ENCODE results near the gene MED15. TPM values are rescaled to one million over a fixed set of nuclear protein-coding genes. Genes with fewer than 3 reads are reported as not detected.

Gene MED15
- total and polyA plus RNA-seq, 2 of the 8 experiments (the other 6 are each of a cell fraction or from before 2014, with no cell fraction given), result 28.3 to 57.1 TPM

DNA sequence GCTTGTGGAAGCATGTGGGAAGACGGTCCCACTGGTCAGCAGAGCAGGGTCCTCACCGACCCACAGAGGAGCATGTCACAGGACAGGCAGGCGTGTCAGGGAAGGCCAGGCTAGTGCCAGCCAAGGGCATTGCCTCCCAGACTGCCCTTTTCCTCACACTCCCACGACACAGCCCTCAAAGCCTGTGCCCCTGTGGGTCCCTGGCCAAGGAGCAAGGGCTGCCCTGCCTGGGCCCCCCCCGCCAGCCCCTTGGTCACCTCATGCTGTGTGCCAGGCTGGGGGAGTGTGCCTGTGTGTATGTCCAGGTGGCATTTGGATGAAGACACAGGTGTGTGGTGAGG is 74.7 kb downstream of the MED15 start:
- 86% methylated on average over 5 of the region's 5 CpGs; no CpG with 5 or more reads in 1 of the 2 experiments for WGBS, 2 experiments (ENCODE audit: extremely low coverage in 1 of 2, insufficient coverage in 1 of 2, insufficient read length in 1 of 2, insufficient replicate concordance in 2 of 2, low coverage in 1 of 2, low lambda C conversion rate in 2 of 2, missing lambda C conversion rate in 1 of 2)
- Histone ChIP-seq H4K91ac (replicated peaks; ENCODE audit: insufficient read length, low read length) (no peak overlapping the region), H3K23ac (ENCODE audit: insufficient read length) (no peak overlapping the region), H2BK12ac (ENCODE audit: low read depth, low read length) (no peak overlapping the region), H3K27me3 (replicated peaks in 1 of 4; ENCODE audit: control insufficient read depth in 3 of 4, extremely low read depth in 1 of 4, insufficient read depth in 3 of 4, low read length in 3 of 4) (no peaks in the 10 kb centered on the region), H3K14ac (ENCODE audit: insufficient read length) (no peak overlapping the region), H3K36me3 (ENCODE audit: control insufficient read depth in 2 of 4, insufficient read depth in 4 of 4, low read length in 3 of 4) (peaks cover 10 to 26% (median 19%) of the 10 kb centered on the region in 4 experiments; a peak in 7 of 8 replicates), H3K4ac (replicated peaks; ENCODE audit: insufficient read length, low read depth, low read length) (no peak overlapping the region), H2AFZ (ENCODE audit: low read length) (no peak overlapping the region), H3K9ac (replicated peaks in 1 of 4; ENCODE audit: extremely low read depth in 1 of 4, low read depth in 3 of 4, low read length in 3 of 4) (no peak overlapping the region; a peak in 1 of 7 replicates), H3K79me1 (ENCODE audit: low read depth, low read length) (no peaks in the 10 kb centered on the region; the same call in 1 of the 2 replicates), H3K79me2 (ENCODE audit: control insufficient read depth in 1 of 2, insufficient read depth in 2 of 2, low read length in 2 of 2) (no peaks in the 10 kb centered on the region), H4K8ac (ENCODE audit: extremely low read depth, insufficient read depth, low read length) (0 out of 2 replicates have a peak overlapping the region, but pooled peaks have one; percentile 36), H3K4me2 (ENCODE audit: insufficient read depth in 1 of 2, low read depth in 2 of 2, low read length in 2 of 2) (no peak overlapping the region), H2AK5ac (ENCODE audit: low read depth, low read length) (no peak overlapping the region), H3K23me2 (ENCODE audit: low read depth, low read length) (no peaks in the 10 kb centered on the region), H3K4me1 (replicated peaks in 1 of 4; ENCODE audit: control insufficient read depth in 3 of 4, insufficient read depth in 4 of 4, low read length in 3 of 4) (no peaks in the 10 kb centered on the region), H2BK5ac (ENCODE audit: low read depth, low read length) (peak overlapping the region; percentile 24; the same call in 1 of the 2 replicates), H4K5ac (ENCODE audit: insufficient read length, low read depth, low read length) (no peak overlapping the region), H3K9me3 (ENCODE audit: insufficient read depth in 2 of 2, low read depth in 1 of 2, low read length in 1 of 2) (no peaks in the 10 kb centered on the region), H3K27ac (ENCODE audit: low read depth, low read length) (no peak overlapping the region), H2BK20ac (ENCODE audit: low read length) (no peak overlapping the region), H4K20me1 (replicated peaks in 1 of 2; ENCODE audit: control insufficient read depth in 1 of 2, insufficient read depth in 2 of 2, low read length in 2 of 2) (peaks cover 3 to 14% of the 10 kb centered on the region in 2 experiments), H2BK15ac (ENCODE audit: low read length) (no peak overlapping the region), H3K56ac (replicated peaks; ENCODE audit: insufficient read length, low read depth, low read length) (no peak overlapping the region), H2BK120ac (replicated peaks; ENCODE audit: low read depth, low read length) (no peak overlapping the region), H3K18ac (ENCODE audit: extremely low read depth, low read length) (no peak overlapping the region), H3K4me3 (ENCODE audit: extremely low read depth in 1 of 4, insufficient read depth in 2 of 4, low read depth in 3 of 4, low read length in 4 of 4) (no peak overlapping the region)
- peak in 1 of 2 experiments; percentile 35 for DNase-seq (ENCODE audit: low read depth in 1 of 2, low spot score in 2 of 2)
- CTCF ChIA-PET (ENCODE audit: partially characterized antibody), result interaction anchor here (1.2 to 26.7 kb wide), 4 partner anchors 15 to 29 kb away, joined by 4 to 366 read pairs (median 6); no protein-coding TSS in a partner anchor
- POLR2A ChIA-PET (ENCODE audit: partially characterized antibody), result no interaction called here
- FAIRE-seq, result no peak
- no peak for TF ChIP-seq CBX8 (IDR thresholded peaks at IDR 0.05; ENCODE audit: borderline replicate concordance, low read depth, low read length)
- no peak for TF ChIP-seq ZNF274 (IDR thresholded peaks at IDR 0.05; ENCODE audit: borderline replicate concordance, extremely low read depth, low read length)
- no peak for TF ChIP-seq RXRA (IDR thresholded peaks at IDR 0.05; ENCODE audit: insufficient read depth, low read depth, low read length)
- no peak for TF ChIP-seq CHD1 (IDR thresholded peaks at IDR 0.05; ENCODE audit: low read depth, low read length)
- no peak for TF ChIP-seq CBX5 (IDR thresholded peaks at IDR 0.05; ENCODE audit: low read depth, low read length)
- no peak for TF ChIP-seq SIN3A (conservative IDR thresholded peaks at IDR 0.05 in 1 of 2, IDR thresholded peaks at IDR 0.05 in 1 of 2; ENCODE audit: low read depth in 1 of 2, low read length in 2 of 2)

Data from H1 (cell line).